Fibroblast of the aortic adventitia (primary cell): ENCODE data around the gene TIAM1. TPM values are rescaled to one million over a fixed set of nuclear protein-coding genes. Genes with fewer than 3 reads are reported as not detected.
A peak's percentile ranks its signal among the peaks of the same experiment; 100 is the strongest.

Experiments
- DNase-seq: peaks from one replicate; pipeline ENCODE4 v3.0.0-alpha.2; 2010; ENCODE audit warnings: low read depth
- H3K4me3 ChIP-seq: 2 replicates; pipeline ENCODE4 v1.5.1; 2011; ENCODE audit warnings: low read depth, mild to moderate bottlenecking, control low read depth, low read length, moderate library complexity
- CTCF ChIP-seq: IDR thresholded peaks from 2 replicates; pipeline ENCODE4 v1.5.1; 2011; ENCODE audit warnings: mild to moderate bottlenecking, low read length, control low read depth, inconsistent platforms; ENCODE audit not compliant: insufficient read depth
- total RNA-seq: library from RNA; depleted of rRNA; stranded (reverse); fragments of >200 nt; gene quantifications from 2 replicates; pipeline ENCODE4 v1.2.3, GENCODE V29; 2012; ENCODE audit warnings: low replicate concordance

TIAM1 gene
- total RNA-seq: 7.8 and 15.1 TPM in 2 replicates

- TF ChIP-seq CTCF: no peak
- peak; percentile 72 for DNase-seq
- peak within 1 kb of the TSS; percentile 72 for H3K4me3 ChIP-seq
These were observed at the start of gene TIAM1 for GRCh38 chr21:31343680-31344480. Gene TIAM1 (minus strand): TSS chr21:31344261. CDS start chr21:31266972, 77,289 bp downstream.

GRCh38 chr21:31387560-31388186, 43.6 kb upstream of the TIAM1 start:
- H3K4me3 ChIP-seq: no peak overlapping the region
- TF ChIP-seq CTCF: no peak
- DNase-seq: no peak

GRCh38 chr21:31386006-31386405, 41.9 kb upstream of the TIAM1 start:
- no peak overlapping the region for H3K4me3 ChIP-seq
- no peak for DNase-seq
- no peak for TF ChIP-seq CTCF

GRCh38 chr21:31383770-31384169, 39.7 kb upstream of the TIAM1 start:
- DNase-seq: no peak
- no peak overlapping the region for H3K4me3 ChIP-seq
- no peak for TF ChIP-seq CTCF

- H3K4me3 ChIP-seq: no peak overlapping the region
- DNase-seq: no peak
- TF ChIP-seq CTCF: no peak
These were observed 38.0 kb upstream of the TIAM1 start for GRCh38 chr21:31382060-31382459.

- no peak for TF ChIP-seq CTCF
- DNase-seq: no peak
- H3K4me3 ChIP-seq: no peak overlapping the region
These were observed 32.2 kb upstream of the TIAM1 start for GRCh38 chr21:31376301-31376700.
